Ovary (tissue), 9 donors: ENCODE data around the gene SHC3. TPM values are rescaled to one million over a fixed set of nuclear protein-coding genes. Genes with fewer than 3 reads are reported as not detected.

Source experiments
- DNase-seq, 5 donors: peaks; one replicate each; pipeline ENCODE4 v3.0.0-alpha.2; 2019 to 2020
- H3K27ac ChIP-seq, 2 donors: fragments of 200-600 bp; one replicate each; pipeline versions ENCODE4 v1.5.1 to v1.8.0; 2019 to 2022
- H3K27me3 ChIP-seq: fragments of 200-600 bp; one replicate; pipeline ENCODE4 v1.8.0; 2022
- H3K36me3 ChIP-seq: fragments of 200-600 bp; sonication (generic); one replicate; pipeline ENCODE4 v1.5.1; 2019
- H3K4me1 ChIP-seq: one replicate; pipeline ENCODE4 v1.8.1; 2013; ENCODE audit warnings: mild to moderate bottlenecking, moderate library complexity; ENCODE audit not compliant: insufficient read depth
- H3K4me3 ChIP-seq: fragments of 200-600 bp; sonication (generic); one replicate; pipeline ENCODE4 v1.5.1; 2017
- H3K9me3 ChIP-seq, 2 donors: fragments of 200-600 bp in 1 of 2; sonication (generic) in 1 of 2; one replicate each; pipeline versions ENCODE4 v1.5.1 to v1.8.1; 2013 to 2019; ENCODE audit warnings: mild to moderate bottlenecking in 1 of 2, moderate library complexity in 1 of 2
- CTCF ChIP-seq, 3 donors: fragments of 450-650 bp in 2 of 3; fragments of 200-600 bp in 1 of 3; IDR thresholded peaks; one replicate each; pipeline versions ENCODE4 v1.5.1 to v1.8.0; 2016 to 2022; ENCODE audit warnings: antibody characterized with exemption in 3 of 3, mild to moderate bottlenecking in 1 of 3
- EP300 ChIP-seq: sonication (generic); formaldehyde crosslinking; IDR thresholded peaks from one replicate; pipeline ENCODE4 v1.6.1; 2017; ENCODE audit warnings: antibody characterized with exemption
- POLR2A ChIP-seq: fragments of 450-650 bp; IDR thresholded peaks from one replicate; pipeline ENCODE4 v1.6.1; 2017; ENCODE audit warnings: antibody characterized with exemption, mild to moderate bottlenecking, moderate library complexity
- WGBS, 3 donors: extraction: QIAGEN DNeasy Blood & Tissue Kit in 1 of 3; methylation state at CpG; one replicate each; pipeline versions ENCODE4 v1.1.5 to v1.1.7; 2013 to 2017; 5-methylcytosine and 5-hydroxymethylcytosine counted together
- intact Hi-C, 4 donors: fragments of 100-400 bp; cut with DNase I; formaldehyde crosslinking; loops; one replicate each; pipeline versions ENCODE4 v1.11.0 to v1.15.1; 2022 to 2023
- polyA plus RNA-seq, 2 donors: library from polyadenylated mRNA; stranded (reverse); fragments of 200-250 nt in 1 of 2; fragments of 350-450 nt in 1 of 2; fragmentation: Illumina TruSeq in 1 of 2; extraction: RNeasy Lipid Tissue Mini Kit (QIAGEN cat#74804) in 1 of 2; gene quantifications; one replicate each; pipeline ENCODE4 v1.2.3, GENCODE V29; 2013 to 2014
- total RNA-seq, 7 donors: library from RNA; depleted of rRNA in 2 of 7; stranded (reverse); fragments of >200 nt in 2 of 7; fragmentation: NEBNext Ultra II Directional in 3 of 7; extraction: Animal tissue kit (Norgen Biotek cat#: 25700) in 3 of 7; gene quantifications; one replicate each; pipeline versions ENCODE4 v1.1.0 to v1.2.4, GENCODE V29; 2016 to 2023
- donor health status: DM: no; HTN: no; CAD: no; lungs with moderate emphysema.
- donor health status: DM: no; HTN: no; CAD: no.
- donor health status: Bipolar disorder and iron deficiency.
- donor health status: DM: yes; HTN: yes; CAD: no.
- donor health status: DM: no; HTN: no; CAD: no.
- donor health status: DM: yes; HTN: yes; CAD: no.

Gene SHC3
- total and polyA plus RNA-seq, 9 donors, result 0.05 to 1.0 (median 0.46) TPM

GRCh38 chr9:89015336-89015735, 163.3 kb downstream of the SHC3 start:
- DNase-seq, result no peak
- WGBS, 3 donors, result 90 to 98% (median 93%) methylated on average over 2 of the region's 2 CpGs
- intact Hi-C loops, result no loop called here

GRCh38 chr9:89014153-89014552, 164.5 kb downstream of the SHC3 start:
- H3K36me3 ChIP-seq, result no peaks in the 10 kb centered on the region
- no peak overlapping the region for H3K27ac ChIP-seq
- TF ChIP-seq CTCF (IDR thresholded peaks at IDR 0.05) (no peak), POLR2A (no peak), EP300 (no peak)
- intact Hi-C loops, result no loop called here
- H3K9me3 ChIP-seq, result no peaks in the 10 kb centered on the region
- no peak for DNase-seq
- H3K27me3 ChIP-seq, result no peaks in the 10 kb centered on the region
- H3K4me1 ChIP-seq, result no peaks in the 10 kb centered on the region
- WGBS, 3 donors, result 88 to 92% (median 89%) methylated on average over 7 of the region's 7 CpGs
- no peak overlapping the region for H3K4me3 ChIP-seq

More at GRCh38 chr9:89015336-89015735, 163.3 kb downstream of the SHC3 start:
- H3K36me3 ChIP-seq, result no peaks in the 10 kb centered on the region
- H3K4me1 ChIP-seq, result peaks cover 2% of the 10 kb centered on the region
- no peaks in the 10 kb centered on the region for H3K9me3 ChIP-seq
- no peak overlapping the region for H3K4me3 ChIP-seq
- H3K27ac ChIP-seq, result no peak overlapping the region
- H3K27me3 ChIP-seq, result no peaks in the 10 kb centered on the region
- TF ChIP-seq CTCF (IDR thresholded peaks at IDR 0.05) (no peak), POLR2A (no peak), EP300 (no peak)

DNA sequence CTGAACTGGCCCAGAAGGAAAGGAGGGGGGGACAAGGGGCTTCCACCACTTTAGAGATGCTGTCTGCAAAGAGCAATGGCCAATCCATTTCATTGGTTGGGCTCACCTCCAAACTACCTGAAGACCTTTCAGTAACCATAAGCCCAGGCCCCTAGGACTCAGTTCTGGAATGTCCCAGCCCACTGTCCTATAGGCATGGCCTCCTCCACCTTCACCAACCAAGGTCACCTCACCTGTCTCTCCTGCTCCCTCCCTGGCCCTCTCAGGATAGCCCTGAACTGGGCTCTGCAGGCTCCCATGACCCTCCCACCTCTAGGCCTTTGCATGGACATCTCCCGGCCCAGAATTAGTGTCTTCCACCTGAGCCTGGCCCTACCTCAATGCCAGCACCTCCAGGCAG, 165.0 kb downstream of the SHC3 start:
- 67 to 93% (median 88%) methylated on average over 1 of the region's 1 CpG for WGBS, 3 donors
- no peaks in the 10 kb centered on the region for H3K27me3 ChIP-seq
- H3K27ac ChIP-seq, result no peak overlapping the region
- DNase-seq, result no peak
- no peaks in the 10 kb centered on the region for H3K4me1 ChIP-seq
- intact Hi-C loops, result loop anchor here in 1 of 4 donors (2.0 kb wide), 1 partner anchor 521 kb away; no protein-coding TSS in a partner anchor
- H3K9me3 ChIP-seq, result no peaks in the 10 kb centered on the region
- H3K36me3 ChIP-seq, result no peaks in the 10 kb centered on the region
- H3K4me3 ChIP-seq, result no peak overlapping the region
- TF ChIP-seq POLR2A (no peak), CTCF (IDR thresholded peaks at IDR 0.05) (no peak), EP300 (no peak)

GRCh38 chr9:89012294-89013042, 166.2 kb downstream of the SHC3 start:
- TF ChIP-seq EP300 (no peak), CTCF (IDR thresholded peaks at IDR 0.05) (no peak), POLR2A (no peak)
- Histone ChIP-seq H3K4me1 (no peaks in the 10 kb centered on the region), H3K9me3 (no peaks in the 10 kb centered on the region), H3K36me3 (no peaks in the 10 kb centered on the region), H3K27me3 (no peaks in the 10 kb centered on the region), H3K4me3 (no peak overlapping the region), H3K27ac (no peak overlapping the region)
- DNase-seq, result no peak
- 86 to 91% (median 90%) methylated on average over 13 of the region's 13 CpGs for WGBS, 3 donors
- intact Hi-C loops, result loop anchor here in 1 of 4 donors (2.0 kb wide), 1 partner anchor 522 kb away; no protein-coding TSS in a partner anchor
